GM21529 (cell line): ENCODE data around the gene GLYATL3.

ENCODE experiments used
- ATAC-seq: cut with Tn5 transposase; IDR thresholded peaks from one replicate; pipeline ENCODE4 v1.9.1; 2021; ENCODE audit not compliant: unreplicated experiment

The GLYATL3 gene

GRCh38 chr6:49543087-49543858, 43.5 kb downstream of the GLYATL3 start:
- ATAC-seq, result no peak

DNA sequence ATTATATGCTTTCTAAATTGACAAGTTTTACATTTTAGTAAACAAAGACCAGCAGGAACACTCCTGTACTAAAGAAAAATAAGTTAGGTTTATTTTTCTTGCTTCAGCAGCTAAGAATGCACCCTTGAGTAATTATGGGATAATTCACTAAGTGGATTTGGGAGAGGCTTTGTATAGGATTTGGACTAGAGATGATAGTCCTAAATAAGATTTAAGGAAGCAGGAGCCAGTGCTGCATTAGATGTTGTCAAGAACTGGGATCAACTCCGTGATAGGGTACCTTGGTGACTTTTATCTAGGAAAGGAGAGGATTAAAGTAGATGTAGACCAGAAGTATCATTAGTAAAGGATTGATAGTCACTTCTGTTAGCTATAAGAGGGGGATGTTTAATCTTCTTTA, 46.6 kb downstream of the GLYATL3 start:
- ATAC-seq, result no peak

GRCh38 chr6:49548613-49549304, 49.0 kb downstream of the GLYATL3 start:
- ATAC-seq, result no peak

GRCh38 chr6:49549691-49550491, 50.2 kb downstream of the GLYATL3 start:
- no peak for ATAC-seq

DNA sequence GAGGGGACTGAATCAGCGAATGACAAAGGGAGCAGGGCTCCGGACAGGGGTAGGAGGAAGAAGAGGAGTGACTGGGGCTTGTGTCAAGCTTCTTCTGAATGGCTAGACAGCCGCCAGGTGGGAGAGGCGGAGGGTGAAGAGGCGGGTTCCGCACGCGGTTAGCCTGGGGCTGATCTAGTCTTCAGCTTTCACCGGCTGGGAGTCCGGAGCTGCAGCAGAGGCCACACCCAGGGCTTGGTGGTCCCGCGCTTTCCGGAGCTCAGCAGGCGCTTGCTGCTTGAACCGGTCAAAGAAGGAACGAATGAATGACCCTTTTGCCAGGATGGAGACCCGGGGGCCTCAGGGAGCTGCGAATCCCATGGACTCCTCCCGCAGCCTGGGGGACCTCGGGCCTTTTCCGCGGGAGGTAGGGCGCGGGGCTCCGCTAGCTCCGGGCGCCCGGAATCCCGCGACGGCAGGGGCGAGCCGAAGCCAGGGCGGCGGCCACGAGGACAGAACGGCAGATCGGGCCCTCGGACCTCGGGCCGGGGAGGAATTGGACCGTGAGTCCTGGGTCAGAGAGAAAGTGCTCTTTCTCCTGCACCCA, 50.9 kb downstream of the GLYATL3 start, which contains the start of gene C6orf141:
TSS of gene C6orf141 (plus strand) at position 177 of the 586 bp plus-strand sequence. CDS start at position 302, 125 bp downstream.
- peak; percentile 50 for ATAC-seq

DNA sequence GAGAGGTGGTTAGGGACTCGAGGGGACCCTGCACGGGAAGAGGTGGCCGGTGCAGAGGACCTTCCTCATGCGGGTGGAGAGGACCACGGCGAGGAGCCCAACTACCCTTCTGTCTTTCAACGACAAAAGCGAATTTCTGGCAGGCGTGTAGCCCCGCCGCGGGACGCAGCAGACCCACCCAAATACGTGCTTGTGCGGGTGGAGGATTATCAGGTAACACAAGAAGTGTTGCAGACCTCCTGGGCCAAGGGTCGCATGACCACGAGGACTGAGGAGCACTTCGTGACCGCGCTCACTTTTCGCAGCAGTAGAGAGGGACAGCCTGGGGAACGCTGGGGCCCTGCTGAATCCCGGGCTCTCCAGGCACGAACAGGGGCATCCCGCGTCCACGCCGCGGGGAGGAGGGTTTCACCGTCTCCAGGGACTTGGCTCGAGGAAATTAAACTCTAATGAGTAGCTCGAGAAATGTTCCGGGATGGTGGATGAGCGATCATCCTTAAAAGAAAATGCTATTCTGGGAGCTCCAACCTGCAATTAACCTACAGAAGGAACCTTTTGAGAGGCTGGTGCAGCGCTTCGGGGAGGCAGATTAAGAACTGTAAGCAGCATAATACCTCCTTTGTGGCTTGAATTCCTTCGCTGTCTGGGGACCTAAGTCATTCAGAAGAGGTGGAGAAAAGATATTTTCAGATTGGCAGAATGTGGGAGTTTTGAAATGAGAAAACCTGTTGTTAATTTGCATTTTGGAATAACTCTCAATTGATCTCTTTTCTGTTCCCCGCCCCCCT, 51.5 kb downstream of the GLYATL3 start:
- ATAC-seq, result peak; percentile 53

DNA sequence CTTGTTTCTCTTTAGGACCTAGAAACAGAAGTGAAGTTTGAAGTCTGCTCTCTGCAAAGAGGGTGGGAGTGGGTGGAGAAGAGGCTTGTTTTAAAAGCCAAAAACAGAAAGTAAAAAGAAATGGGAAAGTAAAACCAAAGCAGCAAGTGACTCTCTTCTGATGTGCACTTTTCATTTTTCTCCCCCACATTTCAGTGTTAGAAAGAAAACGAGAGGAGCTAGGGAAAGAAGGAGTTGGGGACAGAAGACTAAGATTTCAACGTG, 52.1 kb downstream of the GLYATL3 start:
- ATAC-seq, result peak; percentile 68

- no peak for ATAC-seq
Observed at GRCh38 chr6:49552596-49552995, 52.9 kb downstream of the GLYATL3 start.

DNA sequence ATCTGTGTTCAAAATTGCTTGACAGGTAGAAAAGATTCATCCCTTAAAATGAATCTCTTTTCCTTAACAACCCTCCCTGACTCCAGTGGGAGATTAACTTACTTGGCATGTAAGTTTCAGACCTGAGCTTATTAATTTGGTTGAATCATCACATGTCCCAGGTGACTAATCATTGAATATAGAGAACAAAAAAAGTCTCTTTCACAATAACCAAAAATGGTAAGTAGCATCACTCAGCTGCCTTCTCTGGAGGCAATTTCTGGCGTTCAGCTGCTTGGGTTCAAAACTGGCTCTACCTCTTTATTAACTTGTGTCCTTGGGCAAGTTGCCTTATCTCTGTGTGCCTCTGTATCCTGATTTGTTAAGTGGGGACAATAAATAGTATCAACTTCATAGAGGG, 53.7 kb downstream of the GLYATL3 start:
- ATAC-seq, result no peak

- ATAC-seq, result no peak
Observed at GRCh38 chr6:49555951-49556350, 56.2 kb downstream of the GLYATL3 start.

GRCh38 chr6:49556429-49556837, 56.7 kb downstream of the GLYATL3 start:
- ATAC-seq, result no peak

DNA sequence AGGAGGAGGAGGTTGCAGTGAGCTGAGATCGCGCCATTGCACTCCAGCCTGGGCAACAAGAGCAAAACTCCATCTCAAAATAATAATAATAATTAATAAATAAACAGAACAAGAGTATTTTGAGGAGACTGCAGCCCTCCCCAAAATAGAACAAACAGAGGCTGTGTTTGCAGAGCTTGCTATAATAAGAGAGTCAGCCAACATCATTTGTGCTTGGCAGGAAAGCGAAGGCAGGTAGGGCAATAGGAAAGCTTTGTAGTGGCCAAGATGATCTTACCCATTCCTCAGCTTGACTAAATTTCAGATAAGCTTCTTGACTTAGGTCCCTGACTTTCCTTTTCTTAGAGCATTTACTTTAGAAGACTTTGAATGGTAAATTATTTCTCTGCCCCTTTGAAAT, 57.5 kb downstream of the GLYATL3 start:
- no peak for ATAC-seq

DNA sequence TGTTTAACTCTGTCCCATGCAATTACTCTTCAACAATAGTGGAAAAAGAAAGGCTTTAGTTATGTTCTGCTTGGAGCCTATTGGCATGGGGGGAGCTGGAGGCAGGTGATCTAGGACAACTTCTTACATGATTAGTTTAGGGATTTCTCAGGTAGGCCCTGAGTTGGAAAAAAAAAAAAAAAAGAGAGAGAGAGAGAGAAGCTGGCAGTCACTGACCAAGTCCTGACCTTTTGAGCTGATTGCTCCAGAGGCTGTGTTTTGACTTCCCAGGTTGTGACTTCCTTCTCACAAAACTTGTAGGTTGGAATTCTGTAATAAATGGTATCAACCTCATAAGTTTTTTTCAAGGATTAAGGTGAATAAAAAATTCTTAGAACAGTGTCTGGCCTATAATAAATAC, 58.5 kb downstream of the GLYATL3 start:
- ATAC-seq, result no peak

DNA sequence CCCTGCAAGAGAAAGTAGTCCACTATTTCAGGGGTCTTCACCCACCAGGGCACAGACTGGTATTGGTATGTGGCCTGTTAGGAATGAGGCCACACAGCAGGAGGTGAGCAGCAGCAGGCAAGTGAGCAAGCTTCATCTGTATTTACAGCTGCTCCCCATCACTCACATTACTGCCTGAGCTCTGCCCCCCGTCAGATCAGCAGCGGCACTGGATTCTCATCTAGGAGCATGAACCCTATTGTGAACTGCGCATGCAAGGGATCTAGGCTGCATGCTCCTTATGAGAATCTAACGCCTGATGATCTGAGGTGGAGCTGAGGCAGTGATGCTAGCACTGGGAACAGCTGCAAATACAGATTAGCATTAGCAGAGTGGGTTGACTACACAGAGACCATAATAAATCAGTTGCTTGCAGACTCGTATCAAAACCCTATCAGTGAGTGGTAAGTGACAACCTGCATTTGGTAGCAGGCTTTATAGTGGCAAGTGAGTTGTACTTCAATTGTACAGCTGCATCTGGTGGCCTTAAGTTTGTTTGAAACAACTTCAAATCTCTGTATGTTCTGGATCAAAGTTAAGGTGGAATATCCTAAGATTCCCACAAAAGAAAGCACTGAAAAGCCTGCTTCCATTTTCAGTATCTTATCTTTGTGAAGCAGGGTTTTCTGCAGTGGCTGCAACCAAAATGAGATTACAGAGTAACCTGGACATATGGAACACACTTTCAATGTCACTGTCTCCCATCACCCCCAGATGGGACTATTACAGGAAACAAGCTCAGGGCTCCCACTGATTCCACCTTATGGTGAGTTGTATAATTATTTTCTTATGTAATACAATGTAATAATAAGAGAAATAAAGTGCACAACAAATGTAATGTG, 63.5 kb downstream of the GLYATL3 start:
- ATAC-seq, result no peak

GRCh38 chr6:49564552-49564951, 64.8 kb downstream of the GLYATL3 start:
- no peak for ATAC-seq

- ATAC-seq, result no peak
Observed at GRCh38 chr6:49565261-49565660, 65.5 kb downstream of the GLYATL3 start.

GRCh38 chr6:49565855-49566254, 66.1 kb downstream of the GLYATL3 start:
- ATAC-seq, result no peak

- ATAC-seq, result no peak
Observed at GRCh38 chr6:49570474-49571079, 70.9 kb downstream of the GLYATL3 start.

GRCh38 chr6:49576618-49577017, 76.9 kb downstream of the GLYATL3 start:
- ATAC-seq, result no peak
